Inferior parietal cortex (tissue), 1 donor: ENCODE results near the gene PCDH12.

Source experiments
- DNase-seq: peaks from one replicate; pipeline ENCODE4 v3.0.0-alpha.2; 2016; ENCODE audit errors: extremely low spot score

The PCDH12 gene

GRCh38 chr5:141958113-141958512 lies at the start of gene PCDH12:
Gene PCDH12, minus strand, starts transcription at chr5:141958202. Its CDS starts 351 bp downstream, at chr5:141957851.
- DNase-seq = no peak

DNA sequence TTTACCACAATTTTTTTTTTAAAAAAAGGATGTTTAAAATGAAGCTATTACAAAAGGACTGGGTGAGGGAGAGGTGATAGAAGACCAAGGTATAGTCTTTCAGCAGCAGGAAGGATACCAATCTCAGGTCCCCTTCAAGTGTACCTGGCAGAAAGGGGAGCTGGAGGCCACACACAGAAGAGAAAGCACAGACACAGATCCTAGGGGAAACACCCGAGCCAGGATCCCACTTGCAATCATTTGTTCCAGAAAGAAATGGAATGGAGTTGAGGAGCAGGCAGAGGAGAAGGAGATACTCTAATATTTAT lies 49.2 kb upstream of the PCDH12 start:
- no peak for DNase-seq

DNA sequence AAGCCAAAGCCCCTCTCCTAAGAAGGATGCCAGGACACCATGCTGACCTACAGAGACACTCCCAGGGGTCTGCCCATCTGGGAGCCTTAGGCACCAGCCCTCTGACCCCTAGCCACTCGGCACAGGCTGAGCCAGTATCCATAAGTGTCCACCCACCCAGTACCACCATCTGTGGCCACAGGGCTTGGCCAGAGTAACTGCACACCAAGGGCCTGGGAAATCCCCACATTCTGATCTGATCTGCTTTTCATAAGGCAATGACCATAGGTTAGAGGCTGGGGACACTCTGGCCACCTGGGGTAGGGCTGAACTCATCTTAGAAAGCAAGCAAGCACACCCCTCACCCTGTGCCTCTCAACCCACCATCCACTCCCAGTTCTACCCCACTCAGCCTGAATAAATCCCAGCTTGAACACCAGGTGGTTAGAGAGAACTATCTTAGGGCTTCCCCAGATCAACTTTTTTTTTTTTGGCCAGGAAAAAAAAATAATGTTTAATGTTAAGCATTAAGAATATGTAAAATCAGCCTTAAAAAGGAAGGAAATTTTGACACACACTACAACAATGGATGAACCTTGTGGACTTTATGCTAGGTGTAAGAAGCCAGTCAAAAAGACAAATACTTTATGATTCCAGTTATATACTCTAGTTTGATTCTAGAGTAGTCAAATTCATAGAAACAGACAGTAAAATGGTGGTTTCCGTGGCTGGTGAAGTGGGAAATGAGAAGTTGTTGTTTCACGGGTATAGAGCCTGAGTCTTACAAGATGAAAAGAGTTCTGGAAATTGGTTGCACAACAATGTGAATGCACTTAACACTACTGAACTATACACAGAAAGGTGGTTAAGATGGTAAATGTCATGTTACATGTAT lies 48.6 kb upstream of the PCDH12 start:
- DNase-seq = no peak

- no peak for DNase-seq
Observed at GRCh38 chr5:142003266-142003800, 45.3 kb upstream of the PCDH12 start.

DNA sequence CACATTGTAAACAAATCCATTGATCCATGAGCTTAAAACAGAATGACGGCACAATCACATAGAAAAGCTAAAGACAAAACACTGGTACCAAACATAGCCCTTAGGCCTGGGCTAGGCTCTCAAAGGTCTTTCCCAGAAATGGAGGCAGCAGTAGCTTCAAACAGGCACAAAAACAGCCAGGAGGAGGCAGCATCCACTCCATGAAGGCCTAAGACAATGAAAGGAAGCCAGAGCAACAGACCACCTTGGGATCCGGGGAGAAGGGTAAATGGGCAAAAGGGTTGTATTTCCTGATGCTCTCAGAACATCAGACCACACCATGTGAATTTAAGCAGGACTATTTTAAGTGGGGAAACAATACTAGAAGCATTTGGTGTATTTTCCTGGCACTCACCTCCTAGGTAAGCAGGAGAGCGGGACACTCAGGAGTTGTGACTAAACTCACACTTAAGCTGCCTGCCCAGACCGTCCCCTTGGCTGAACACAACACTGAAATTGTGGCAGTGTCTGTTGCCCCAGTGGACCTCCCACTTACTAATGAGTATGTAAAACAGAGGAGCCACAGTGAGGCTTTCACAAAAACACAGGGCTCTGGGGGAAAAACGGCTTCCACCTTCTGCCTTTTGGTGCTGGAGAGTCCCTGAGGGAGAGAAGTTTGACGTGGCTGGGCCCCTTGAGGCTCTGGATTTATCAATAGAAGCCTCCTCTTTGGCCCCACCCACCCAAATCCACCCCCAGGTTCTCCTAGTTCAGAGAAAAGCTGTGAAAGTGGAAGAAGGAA lies 42.9 kb upstream of the PCDH12 start:
- no peak for DNase-seq

- DNase-seq = no peak
Observed at GRCh38 chr5:142000173-142000572, 42.2 kb upstream of the PCDH12 start.

GRCh38 chr5:141997358-141997960 lies 39.5 kb upstream of the PCDH12 start:
- DNase-seq = no peak

- DNase-seq = no peak
Observed at GRCh38 chr5:141995656-141996055, 37.7 kb upstream of the PCDH12 start.

- DNase-seq = no peak
Observed at GRCh38 chr5:141994511-141995136, 36.6 kb upstream of the PCDH12 start.

DNA sequence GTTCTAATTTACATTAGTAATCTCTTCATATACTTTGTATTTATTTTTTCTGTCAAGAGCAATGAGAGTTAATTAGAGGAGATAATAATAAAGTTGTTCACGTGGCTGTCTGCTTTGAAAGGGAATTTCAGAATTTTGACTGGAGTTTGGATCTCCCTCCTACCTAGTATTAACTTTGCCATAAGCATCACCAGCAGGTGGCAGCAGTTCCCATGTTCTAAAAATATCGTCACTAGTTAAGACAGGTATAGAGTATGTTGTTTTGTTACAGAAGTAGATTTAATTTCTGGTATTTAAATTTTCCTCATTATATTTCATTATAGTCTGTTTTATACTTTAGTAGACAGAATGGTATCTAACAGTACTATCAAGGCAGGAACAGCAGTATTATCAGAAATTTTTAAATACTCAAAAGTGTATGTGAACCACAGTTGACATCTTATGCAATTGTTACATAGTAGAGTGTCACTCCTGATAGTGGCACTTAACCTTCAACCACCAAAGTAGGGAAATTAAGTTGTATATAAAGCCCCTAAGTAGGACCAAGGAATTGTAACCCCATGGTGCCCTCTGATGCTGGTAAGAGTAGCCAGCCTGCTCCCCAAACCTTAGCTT lies 34.5 kb upstream of the PCDH12 start:
- DNase-seq = peak; percentile 93

GRCh38 chr5:141989720-141990119 lies 31.7 kb upstream of the PCDH12 start:
- no peak for DNase-seq

- no peak for DNase-seq
Observed at GRCh38 chr5:141986072-141986471, 28.1 kb upstream of the PCDH12 start.

DNA sequence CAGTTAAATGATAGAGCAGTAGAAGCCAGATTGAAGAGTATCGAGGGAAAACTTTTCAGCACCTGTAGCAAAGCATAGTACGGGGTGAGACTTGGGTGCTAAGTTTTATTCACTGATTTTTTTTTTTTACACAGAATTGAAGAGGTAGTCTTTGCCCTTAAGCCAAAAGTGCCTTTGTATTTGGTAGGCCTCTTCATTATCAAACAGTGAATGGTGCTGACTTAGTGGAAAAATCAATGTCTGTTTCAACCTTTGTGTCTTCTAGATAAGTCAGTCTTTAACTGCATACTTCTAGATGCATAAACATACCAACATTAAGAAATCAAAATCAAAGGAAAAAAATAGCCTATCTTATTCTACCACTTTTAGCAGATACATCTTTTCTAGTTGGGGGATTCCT lies 24.6 kb upstream of the PCDH12 start:
- DNase-seq = no peak

DNA sequence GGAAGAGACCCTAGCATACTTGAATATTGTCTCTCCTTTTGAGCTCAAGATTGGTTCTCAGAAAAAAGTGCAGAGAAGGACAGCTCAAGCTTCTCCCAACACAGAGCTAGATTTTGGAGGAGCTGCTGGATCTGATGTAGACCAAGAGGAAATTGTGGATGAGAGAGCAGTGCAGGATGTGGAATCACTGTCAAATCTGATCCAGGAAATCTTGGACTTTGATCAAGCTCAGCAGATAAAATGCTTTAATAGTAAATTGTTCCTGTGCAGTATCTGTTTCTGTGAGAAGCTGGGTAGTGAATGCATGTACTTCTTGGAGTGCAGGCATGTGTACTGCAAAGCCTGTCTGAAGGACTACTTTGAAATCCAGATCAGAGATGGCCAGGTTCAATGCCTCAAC lies 20.4 kb upstream of the PCDH12 start:
- DNase-seq = no peak

DNA sequence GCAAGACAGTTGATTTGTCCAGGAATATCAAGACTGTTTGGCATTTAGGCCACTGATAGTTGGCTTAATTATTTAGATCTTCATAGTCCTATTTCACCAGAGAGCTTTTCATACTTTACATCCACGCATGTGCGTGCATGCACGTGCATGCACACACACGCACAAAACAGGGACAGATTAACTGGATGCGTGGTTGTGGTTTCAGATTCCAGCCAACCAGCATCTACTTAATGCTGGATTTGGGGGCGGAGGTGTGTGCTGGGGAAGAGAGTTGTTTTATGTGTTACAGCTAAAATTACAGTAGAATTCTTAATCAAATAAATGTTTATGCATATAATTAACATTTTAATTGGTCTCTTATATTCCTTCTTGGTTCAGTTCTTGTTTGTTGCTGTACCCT lies 18.2 kb upstream of the PCDH12 start:
- DNase-seq = no peak

DNA sequence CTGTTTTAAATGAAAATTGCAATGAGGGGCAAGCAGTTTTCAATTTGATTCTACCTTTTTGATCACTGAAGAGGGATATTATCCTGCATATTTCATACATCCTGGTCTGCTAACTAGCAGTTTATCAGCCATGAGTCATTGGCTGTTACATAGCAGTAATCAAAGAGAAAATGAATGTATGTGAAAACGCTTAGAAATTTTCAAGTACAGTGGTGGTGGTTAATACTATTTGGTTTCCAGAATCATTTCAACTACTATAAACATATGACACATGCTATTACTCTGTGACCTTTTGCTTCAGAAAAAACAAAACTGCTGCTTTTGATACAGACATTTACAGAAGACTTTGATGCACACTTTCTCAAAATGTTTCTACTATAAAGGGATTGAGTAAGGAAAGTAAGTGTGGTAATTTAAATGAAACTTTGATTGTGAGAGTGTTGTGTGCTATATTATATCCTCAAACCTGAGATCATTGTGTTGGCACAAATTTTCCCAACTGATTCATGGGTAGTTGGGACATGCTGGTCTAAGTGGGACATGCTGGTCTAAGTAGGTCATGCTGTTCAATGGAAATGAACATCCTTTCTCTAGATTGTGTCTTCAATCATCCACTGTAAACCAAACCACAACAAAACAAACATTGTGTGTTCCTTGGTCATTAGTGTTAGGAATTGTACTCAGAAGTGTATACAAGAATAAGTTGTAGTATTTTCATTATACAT lies 16.0 kb upstream of the PCDH12 start:
- no peak for DNase-seq

- peak; percentile 39 for DNase-seq
Observed at GRCh38 chr5:141969783-141970771, 12.1 kb upstream of the PCDH12 start.

DNA sequence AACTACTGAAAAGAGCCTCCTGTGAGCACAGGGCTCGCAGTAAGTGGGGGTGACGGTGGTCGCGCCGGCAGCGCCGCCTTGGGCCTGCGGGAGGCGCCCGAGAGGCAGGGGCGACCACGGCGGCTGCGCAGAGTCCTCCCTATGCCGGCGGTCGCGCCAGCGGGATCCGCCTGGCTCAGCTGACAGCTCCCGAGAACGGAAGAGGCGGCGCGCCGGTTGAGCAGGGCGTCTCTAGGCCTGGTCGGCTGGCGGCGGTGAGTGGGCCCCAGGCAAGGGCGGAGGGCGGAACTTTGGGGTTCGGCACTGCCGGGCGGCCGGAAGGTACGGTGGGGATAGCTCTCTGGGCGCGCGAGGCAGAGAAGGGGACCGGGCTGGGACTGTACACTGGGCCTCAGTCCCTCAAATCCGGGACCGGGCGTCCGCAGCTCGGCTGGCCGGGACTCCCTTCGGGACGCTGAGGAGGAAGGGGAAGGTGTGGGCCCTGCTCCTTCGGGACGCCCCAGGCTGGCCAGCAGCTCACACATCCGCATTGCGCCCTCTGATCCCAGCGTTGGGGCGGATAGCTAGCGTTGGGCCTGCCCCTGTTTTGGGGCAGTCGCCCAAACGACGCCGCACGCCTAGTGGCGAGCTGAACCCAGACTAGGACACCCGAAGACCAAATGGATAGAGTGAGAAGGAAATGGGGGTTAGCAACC lies 11.1 kb upstream of the PCDH12 start, which contains the start of gene RNF14:
Gene RNF14, plus strand, starts transcription at position 192 of the 695 bp plus-strand sequence. CDS start 4,484 bp downstream, outside the sequence.
- DNase-seq = peak; percentile 92

DNA sequence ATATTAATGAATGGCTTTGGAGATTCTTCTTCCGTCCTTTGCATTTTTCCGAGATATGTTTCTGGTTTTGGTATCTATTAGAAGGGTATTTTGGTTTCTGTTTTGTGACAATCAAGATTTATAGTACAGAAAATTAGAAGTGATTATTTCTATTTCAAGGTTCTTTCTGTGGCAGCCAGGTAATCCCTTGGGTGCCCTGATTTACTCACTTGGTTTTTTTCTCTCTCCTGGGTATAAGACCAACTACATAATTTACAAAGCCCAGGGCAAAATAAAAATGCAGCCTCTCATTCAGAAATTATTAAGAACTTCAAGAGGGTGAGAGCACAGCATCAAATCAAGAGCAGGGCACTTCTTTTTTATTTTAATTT lies 8.9 kb upstream of the PCDH12 start:
- DNase-seq = no peak
